NT2/D1 (cell line): ENCODE measurements around the gene FOXP2.

Experiments used
- YY1 ChIP-seq: IDR thresholded peaks from 2 replicates; pipeline ENCODE4 v1.6.1; 2011; ENCODE audit not compliant: insufficient read length, insufficient read depth
- ZNF274 ChIP-seq: IDR thresholded peaks from 2 replicates; pipeline ENCODE4 v1.6.1; 2011; ENCODE audit warnings: mild to moderate bottlenecking, low read depth, low read length

DNA sequence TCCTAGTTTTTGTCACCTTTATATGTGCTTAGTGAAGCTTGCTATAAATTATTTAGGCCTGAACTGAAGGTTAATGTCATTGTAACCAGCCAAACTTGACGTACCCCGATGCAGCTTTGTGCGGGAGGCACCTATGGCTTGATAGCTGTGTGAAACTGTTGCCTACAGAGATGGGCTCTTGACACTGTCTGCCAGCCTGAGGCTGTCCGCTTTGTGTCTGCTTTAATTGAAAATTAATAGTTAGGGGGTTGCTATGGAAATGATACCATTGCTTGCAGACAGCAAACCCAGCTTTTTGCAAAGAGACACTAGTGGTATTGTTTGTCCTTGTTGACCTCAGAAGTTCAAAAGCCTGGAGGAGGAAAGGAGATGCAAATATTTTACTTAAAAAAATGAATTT lies 2.1 kb upstream of the FOXP2 start:
- TF ChIP-seq ZNF274 (no peak), YY1 (no peak)
